Colon (tissue), 2 donors: Measurements from ENCODE around the gene CARD8.
"Not testable (repeated sequence)": the region's sequence is repeated elsewhere in the genome, so short reads cannot be mapped to it uniquely, and the experiment has no call there.

Experiments
- FAIRE-seq: peaks from 2 replicates; lab custom pipeline; 2012; peaks lifted over from hg19 to GRCh38; lab: Jason Lieb, UNC
- donor health status: control.
- donor health status: control.

CARD8 gene

GRCh38 chr19:48260359-48260714, 4.6 kb upstream of the CARD8 start:
- not testable (repeated sequence) for FAIRE-seq

- not testable (repeated sequence) for FAIRE-seq
Observed at GRCh38 chr19:48258992-48259391, 3.3 kb upstream of the CARD8 start.

DNA sequence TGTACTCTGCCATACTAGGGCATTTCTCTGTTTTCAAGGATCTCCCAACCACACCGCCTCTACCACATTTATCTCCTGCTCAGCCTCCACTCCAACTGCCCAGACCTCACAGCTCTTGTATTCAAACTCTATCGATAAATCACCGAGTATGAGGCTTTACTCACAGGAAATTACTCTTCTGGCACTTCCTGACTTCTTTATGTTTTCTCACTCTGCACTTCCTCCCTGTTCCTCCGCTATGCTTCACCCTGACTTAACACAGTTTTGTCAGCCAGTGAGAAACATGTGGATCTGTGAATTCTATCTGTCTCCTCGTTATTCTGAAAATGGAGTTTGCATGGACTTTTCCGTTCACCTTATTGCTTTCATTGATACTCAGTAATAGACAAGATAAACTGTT, 2.6 kb upstream of the CARD8 start:
- FAIRE-seq = no peak

DNA sequence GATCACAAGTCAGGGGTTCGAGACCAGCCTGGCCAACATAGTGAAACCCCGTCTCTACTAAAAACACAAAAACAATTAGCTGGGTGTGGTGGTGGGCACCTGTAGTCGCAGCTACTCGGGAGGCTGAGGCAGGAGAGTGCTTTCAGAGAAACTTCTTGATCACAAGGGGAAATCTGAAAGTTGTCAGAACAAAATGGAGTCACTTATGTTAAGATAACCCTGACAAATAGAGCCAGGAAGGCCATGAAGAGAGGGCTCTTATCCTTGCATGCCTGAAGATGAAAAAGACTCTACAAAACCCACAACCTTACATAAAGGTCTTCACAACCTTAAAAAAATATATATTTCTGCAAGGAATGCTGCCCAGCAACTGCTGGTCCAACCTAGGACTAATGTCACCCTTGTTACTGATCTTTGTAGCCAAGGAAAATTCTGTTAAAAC, 1.2 kb downstream of the CARD8 start:
- no peak for FAIRE-seq

- FAIRE-seq = no peak
Observed at GRCh38 chr19:48253999-48254398, 1.7 kb downstream of the CARD8 start.

DNA sequence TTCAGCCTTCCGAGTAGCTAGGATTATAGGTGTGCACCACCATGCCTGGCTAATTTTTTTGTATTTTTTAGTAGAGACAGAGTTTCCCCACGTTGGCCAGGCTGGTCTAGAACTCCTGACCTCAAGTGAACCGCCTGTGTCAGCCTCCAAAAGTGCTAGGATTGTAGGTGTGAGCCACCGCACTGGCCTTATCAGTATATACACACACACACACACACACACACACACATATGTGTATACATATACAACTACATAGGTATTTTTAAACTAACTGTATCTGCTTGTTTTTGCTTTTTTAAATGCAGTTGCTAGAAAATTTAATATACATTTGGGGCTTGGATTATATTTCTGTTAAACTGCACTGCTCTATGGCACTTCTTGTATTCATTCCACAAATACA, 3.1 kb downstream of the CARD8 start:
- FAIRE-seq = no peak

DNA sequence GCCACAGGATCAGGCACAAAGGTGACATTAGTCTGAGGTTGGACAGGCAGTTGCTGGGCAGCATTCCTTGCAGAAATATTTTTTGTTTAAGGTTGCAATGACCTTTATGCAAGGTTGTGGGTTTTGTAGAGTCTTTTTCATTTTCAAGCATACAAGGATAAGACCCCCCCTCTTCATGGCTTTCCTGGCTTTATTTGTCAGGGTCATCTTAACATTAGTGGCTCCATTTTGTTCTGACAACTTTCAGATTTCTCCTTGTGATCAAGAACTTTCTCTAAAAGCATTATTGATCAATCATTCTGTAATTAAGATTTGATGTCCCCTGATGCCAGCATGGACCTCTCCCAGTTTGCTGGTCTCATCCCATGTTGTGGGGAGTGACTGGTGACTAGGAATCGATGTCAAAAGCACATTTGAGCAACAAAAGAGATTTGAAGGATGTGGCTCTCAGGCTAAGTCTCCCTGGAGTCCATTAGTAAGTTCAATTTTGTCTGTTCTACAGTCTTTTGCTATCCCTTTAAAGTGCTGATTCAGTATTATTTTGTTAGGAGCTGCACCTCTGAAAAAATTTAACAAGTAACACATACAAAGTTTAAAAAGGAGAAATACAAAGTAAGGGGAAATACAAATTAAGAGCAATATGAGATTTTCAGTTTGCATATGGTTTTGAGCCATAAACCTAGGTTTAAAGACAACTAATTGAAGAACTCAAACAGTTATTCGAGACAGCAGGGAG, 5.3 kb downstream of the CARD8 start:
- FAIRE-seq = no peak

GRCh38 chr19:48249502-48250014, 6.2 kb downstream of the CARD8 start:
- FAIRE-seq = no peak

GRCh38 chr19:48248081-48248833, 7.5 kb downstream of the CARD8 start:
- FAIRE-seq = peak; percentile 57

DNA sequence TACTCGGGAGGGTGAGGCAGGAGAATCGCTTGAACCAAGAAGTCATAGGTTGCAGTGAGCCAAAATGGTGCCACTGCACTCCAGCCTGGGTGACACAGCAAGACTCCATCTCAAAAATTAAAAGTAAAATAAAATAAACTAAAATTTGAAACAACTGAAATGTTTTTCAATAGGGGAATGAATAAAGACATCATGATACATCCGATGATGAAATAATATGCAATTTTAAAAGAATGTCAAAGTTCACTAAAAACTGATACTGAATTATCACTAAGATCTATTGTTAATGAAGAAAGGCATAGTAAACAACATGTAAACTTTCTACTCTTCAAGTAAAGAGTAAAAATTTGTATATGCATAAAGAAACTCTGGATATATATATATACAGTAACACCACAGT, 8.5 kb downstream of the CARD8 start:
- FAIRE-seq = peak; percentile 10

DNA sequence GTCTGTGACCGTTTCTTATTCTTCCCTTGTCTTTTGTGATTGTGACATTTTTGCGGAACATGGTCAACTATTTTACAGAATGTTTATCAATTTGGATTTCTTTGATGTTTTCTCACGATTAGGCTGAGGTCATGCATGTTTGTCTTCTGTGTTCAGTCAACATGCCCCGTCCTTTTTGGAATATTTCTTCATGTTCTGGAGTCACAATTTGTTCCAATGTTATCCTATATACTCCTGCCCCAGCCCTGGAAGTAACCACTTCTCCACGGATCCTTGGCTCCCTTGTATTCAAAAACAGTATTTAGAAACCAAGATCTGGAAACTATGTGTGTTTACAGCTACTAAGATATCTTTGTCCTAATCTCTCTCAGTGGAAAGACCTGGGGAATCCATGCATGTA, 9.6 kb downstream of the CARD8 start:
- FAIRE-seq = no peak

GRCh38 chr19:48244281-48244680, 11.4 kb downstream of the CARD8 start:
- no peak for FAIRE-seq

DNA sequence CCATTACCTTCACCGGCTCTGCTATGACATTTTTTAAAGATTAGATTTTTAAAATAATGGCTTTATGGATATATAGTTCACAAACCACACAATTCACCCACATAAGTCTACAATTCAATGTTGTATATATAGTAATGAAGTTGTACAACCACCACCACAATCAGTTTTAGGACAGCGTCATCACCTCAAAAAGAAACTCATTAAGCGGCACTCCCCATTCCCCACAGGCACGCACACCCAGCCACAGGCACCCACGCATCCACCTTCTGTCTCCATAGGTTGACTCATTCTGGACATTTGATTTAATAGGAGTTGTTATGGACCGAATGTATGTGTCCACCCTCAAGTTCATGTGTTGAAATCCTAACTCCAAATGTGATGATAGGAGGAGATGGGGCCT, 13.9 kb downstream of the CARD8 start:
- not testable (repeated sequence) for FAIRE-seq

DNA sequence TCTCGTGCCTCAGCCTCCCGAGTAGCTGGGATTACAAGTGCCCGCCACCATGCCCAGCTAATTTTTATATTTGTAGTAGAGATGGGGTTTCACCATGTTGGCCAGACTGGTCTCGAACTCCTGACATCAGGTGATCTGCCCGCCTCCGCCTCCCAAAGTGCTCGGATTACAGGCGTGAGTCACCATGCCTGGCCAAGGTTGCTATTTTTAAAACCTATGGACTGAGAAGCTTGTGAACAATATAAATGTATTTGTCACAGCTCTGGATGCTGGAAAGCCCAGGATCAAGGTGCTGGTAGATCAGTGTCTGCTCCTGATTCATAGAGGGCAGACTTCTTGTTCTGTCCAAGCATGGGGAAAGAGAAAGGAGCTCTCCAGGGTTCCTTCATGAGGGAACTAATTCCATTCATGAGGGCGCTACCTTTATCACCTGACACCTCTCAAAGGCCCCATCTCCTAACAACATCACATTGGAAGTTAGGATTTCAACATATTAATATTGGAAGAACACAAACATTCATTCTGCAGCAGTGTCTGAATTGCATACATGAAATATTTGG, 16.1 kb downstream of the CARD8 start:
- FAIRE-seq = no peak

GRCh38 chr19:48239120-48239519, 16.6 kb downstream of the CARD8 start:
- FAIRE-seq = no peak

- FAIRE-seq = no peak
Observed at GRCh38 chr19:48237057-48237456, 18.7 kb downstream of the CARD8 start.

DNA sequence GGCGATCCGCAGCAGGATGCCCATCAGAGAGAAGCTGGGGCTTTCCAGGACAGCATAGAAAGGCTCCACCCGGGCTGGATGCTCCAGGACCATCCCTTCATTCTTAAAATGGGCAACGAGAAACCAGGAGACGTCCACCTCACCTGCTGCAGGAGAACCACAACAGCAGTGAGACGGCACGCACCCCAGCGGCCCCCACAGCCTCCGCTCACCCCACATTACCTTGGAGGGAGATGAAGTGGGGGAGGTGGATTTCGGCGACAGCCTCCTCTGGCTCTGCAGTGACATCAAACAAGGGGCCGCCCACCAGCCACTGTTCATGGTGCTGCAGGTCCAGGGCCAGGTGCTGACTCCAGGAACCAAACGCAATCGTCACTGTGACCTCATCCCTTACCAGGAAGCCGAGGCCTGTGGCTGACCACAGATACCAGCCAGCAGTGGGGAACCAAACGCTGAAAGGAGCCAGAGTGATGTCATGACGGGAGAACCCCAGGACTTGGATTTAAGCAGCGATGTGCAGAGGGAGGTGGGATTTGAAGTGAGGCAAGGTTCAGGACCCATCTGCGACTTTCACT, 25.1 kb downstream of the CARD8 start:
- no peak for FAIRE-seq

GRCh38 chr19:48221628-48222027, 34.1 kb downstream of the CARD8 start:
- no peak for FAIRE-seq

- not testable (repeated sequence) for FAIRE-seq
Observed at GRCh38 chr19:48220784-48221183, 34.9 kb downstream of the CARD8 start.

DNA sequence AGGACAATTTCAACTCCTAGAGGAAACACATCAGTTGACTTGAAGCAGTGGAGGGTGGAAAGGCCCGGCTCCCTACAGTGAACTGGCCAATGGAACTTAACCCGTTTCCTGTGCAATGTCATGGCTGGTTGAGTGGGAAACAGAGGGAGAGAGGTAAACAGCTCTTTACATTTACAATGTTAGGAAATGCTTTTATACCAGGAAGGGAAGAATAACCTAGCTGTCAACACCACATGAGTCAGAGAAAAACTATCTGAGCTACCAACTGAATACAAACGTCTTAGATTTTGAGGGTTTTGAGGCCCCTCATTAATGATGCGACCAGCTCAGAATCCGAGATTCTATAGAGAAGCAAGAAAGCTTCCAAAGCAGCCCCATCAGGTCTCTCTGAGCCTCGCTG, 36.7 kb downstream of the CARD8 start:
- no peak for FAIRE-seq

- FAIRE-seq = no peak
Observed at GRCh38 chr19:48216933-48217332, 38.8 kb downstream of the CARD8 start.

GRCh38 chr19:48213959-48214358, 41.8 kb downstream of the CARD8 start:
- FAIRE-seq = no peak

- no peak for FAIRE-seq
Observed at GRCh38 chr19:48210005-48210404, 45.7 kb downstream of the CARD8 start.
